ENCODE results near the gene SSH2.

- TF ChIP-seq CTCF (IDR thresholded peaks at IDR 0.05) (no peak), EZH2 (IDR thresholded peaks at IDR 0.05) (no peak), EZH2phosphoT487 (IDR thresholded peaks at IDR 0.05) (no peak)
Observed at GRCh38 chr17:29918922-29919856, 10.8 kb downstream of the SSH2 start.

Data from neural progenitor cell (in vitro differentiated cells).